GM18505 (cell line): Measurements from ENCODE around the gene DPYSL4.

ENCODE experiments used
- ATAC-seq: cut with Tn5 transposase; IDR thresholded peaks from one replicate; pipeline ENCODE4 v1.9.1; 2021; ENCODE audit not compliant: unreplicated experiment
- POLR2A ChIP-seq: IDR thresholded peaks from 4 replicates; pipeline ENCODE4 v1.6.1; 2011; ENCODE audit warnings: borderline replicate concordance; ENCODE audit not compliant: insufficient read depth, insufficient read length; ENCODE audit errors: extremely low read depth

DPYSL4 gene

DNA sequence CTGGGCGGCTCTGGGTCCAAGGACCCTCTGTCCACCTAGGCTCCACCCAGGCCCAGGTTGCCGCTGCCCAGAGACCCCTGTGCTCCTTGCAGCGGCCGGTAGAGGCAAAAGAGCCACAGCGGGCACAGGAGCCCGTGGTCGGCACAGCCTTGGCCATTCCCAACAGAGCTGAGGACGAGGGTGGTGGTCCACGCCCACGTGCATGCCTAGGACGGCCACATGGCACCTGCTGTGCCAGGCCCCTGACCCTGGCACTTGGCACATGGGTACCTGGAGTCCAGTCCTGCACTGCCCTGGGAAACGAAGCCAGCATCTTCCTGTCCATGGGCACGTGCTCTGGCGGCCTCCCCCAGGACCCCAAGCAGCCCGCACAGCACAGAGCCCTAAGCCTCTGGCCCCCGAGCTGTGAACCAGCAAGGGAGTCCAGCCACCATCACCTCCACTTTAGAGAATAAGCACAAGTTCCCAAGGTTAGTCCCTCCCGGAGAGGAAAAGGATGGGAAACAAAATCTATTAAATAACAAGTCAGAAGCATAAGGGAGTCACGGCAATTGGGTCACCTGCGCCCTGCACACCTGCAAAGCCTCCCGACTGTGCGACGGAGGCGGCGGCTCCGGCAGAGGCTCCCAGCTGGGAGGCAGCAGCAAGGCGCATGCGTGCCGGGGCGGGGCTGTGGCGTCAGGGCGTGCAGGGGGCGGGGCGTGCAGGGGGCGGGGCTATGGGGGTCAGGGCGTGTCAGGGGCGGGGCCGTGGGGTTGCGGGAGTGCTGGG, 61.9 kb downstream of the DPYSL4 start:
- TF ChIP-seq POLR2A, result no peak
- no peak for ATAC-seq

DNA sequence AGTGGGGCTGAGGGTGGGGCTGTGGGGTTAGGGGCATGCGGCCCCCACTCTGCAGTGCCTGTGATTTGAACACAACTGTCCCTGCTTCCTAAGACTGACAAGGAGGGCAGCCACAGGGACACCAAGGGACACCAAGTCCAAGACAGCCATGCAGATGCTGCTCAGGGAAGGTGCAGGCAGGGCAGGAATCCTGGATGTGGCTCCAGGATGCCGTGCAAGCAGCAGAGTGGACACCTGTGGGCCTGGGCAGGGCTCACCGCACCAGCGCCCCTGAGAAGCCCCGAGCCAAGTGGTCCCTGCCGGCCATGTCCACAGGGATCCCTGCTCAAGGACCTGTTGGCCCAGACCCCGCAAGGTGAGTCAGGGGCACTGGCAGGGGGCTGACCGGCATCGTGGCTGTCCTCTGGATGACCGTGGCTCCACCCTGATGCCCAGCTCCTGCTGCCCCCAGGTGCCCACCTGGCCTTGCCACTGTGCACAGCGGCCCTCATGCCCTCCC, 62.5 kb downstream of the DPYSL4 start:
- TF ChIP-seq POLR2A, result no peak
- ATAC-seq, result no peak

DNA sequence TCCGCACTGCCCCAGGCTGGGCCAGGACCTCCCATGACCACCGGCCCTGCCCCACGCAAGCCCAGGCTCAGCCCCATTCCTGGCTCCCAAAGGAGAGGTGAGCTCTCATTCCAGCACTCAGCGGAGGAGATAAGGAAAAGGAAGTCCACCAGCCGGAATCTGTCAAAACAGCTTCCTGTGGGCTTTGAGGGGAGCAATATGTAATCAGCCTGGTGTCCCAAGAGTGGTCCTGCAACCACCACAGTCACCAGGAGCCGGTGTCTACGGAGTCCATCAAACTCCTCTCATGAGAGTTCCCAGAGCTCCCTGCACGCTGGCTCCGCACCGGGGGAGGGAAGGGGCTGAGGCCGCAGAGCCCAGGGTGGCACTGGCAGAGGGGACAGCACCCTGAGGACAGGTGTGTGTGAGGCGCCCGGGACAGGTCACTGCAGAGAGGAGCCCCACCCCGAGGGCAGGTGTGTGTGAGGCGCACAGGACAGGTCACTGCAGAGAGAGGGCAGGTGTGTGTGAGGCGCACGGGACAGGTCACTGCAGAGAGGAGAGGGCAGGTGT, 63.2 kb downstream of the DPYSL4 start:
- TF ChIP-seq POLR2A, result no peak
- ATAC-seq, result no peak

DNA sequence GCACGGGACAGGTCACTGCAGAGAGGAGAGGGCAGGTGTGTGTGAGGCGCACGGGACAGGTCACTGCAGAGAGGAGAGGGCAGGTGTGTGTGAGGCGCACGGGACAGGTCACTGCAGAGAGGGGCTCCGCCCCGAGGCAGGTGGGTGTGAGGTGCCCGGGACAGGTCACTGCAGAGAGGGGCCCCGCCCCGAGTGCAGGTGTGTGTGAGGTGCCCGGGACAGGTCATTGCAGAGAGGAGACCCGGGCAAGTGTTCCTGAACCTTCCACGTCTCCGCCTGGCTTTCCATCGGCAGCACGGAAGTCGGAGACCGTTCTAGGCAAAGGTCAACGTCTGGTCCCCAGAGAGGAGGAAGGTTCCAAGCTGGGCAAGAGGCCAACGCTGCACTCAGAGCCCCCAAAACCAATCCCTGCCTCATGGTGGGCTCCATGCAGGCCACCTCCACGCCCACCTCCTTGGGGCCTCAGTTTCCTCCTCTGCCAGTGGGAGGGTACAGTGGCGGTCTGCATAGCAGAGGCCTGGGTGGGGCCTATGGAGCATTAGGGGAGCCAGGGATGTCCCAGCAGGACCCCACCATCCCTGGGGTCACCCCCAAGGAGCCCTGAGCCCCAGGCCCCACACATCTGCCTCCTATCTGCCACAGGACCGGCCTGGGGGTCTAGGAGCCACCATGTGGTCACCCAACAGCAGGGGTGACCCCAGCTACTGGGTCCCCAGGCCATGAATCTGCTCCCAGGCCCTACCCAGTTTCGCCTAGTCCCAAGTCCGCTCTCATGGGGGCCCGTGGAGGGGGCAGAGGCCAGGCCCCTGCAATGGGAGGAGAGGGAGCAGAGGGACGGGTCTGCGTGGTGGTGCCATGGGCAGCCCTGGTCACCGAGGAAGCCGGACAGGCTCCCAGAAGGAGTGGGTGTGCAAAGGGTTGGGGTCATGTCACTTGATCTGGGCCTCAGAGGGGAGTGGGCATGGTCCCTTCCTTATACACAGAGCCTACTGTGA, 64.0 kb downstream of the DPYSL4 start:
- ATAC-seq, result no peak
- TF ChIP-seq POLR2A, result no peak

DNA sequence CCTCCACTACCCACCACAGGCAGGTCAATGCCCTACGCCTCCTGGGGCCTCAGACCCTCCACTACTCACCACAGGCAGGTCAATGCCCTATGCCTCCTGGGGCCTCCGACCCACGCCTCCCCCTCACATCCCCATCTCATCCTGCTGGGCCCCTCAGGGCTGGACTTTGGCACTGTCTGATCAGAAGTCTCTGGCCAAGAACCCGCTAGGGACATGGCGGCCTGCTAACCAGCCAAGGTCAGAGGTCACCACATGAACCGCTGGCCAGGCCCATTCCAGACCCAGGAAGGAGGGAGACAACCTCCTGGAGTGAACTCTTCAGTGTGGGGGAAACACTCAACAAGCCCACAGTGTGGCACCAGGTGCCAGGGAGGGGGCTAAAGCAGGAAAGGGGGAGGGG, 65.2 kb downstream of the DPYSL4 start:
- no peak for TF ChIP-seq POLR2A

DNA sequence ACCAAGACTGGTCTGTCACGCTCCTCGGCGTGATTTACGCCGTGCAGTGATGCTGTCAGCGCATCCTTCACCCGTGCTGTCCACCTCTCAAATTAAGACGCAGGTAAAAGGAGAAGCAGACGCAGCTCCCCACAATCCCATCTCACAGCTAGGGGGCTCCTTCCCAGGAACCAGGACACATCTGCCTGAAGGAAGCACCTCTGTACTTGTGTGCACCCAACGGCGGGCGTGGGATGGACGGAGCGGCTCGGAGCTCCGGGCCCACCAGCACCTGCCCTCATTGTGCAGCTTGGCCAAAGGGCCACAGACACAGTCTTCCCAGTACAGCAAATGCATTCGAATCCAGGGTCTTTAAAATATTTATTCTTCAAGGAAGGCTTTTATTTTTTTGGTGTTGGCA, 65.7 kb downstream of the DPYSL4 start:
- TF ChIP-seq POLR2A, result no peak
- no peak for ATAC-seq

More for the DNA sequence above, 65.2 kb downstream of the DPYSL4 start:
- ATAC-seq, result no peak

DNA sequence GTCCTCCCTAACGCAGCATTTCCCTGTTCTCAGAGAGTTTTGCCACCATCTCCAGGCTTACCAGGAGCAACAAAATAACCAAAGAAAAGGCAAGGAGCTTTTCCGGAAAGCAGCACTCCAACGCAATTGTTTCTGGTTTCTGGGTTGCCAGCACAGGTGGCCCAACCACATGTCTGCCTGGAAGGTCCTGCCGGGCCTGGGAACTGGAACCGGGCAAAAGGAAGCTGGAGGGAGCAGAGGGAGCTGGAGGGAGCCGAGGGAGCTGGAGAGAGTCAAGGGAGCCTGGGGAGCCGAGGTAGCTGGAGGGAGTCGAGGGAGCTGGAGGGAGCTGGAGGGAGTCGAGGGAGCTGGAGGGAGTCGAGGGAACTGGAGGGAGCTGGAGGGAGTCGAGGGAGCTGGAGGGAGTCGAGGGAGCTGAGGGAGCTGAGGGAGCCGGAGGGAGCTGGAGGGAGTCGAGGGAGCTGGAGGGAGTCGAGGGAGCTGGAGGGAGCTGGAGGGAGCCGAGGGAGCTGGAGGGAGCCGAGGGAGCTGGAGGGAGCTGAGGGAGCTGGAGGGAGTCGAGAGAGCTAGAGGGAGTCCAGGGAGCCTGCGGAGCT, 66.4 kb downstream of the DPYSL4 start:
- TF ChIP-seq POLR2A, result no peak
- no peak for ATAC-seq

DNA sequence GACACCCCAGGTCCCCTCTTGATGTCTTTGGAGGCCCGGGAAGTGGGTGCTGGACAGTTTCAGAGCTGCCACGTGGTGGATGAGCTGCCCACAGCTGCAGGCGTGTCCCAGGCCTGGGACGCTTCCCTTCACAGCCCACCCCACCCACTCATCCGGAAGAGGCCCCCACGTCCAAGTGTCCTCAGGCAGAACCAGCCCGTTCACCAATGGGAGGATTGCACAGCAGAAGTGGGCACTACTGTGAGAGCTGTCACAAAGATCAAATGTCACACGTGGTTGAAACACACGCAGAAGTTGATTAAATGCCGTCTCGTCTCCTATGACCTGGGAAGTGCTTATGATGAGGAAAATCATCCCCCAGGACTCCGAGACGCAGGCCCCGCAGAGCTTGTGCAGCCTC, 68.1 kb downstream of the DPYSL4 start:
- no peak for ATAC-seq
- TF ChIP-seq POLR2A, result no peak
